ENCODE measurements around the gene NDUFB6. TPM values are rescaled to one million over a fixed set of nuclear protein-coding genes. Genes with fewer than 3 reads are reported as not detected.

NDUFB6 gene
- polyA plus RNA-seq, 2 of the 4 experiments (the other 2 are of a cell fraction): 91.0 to 158 TPM

DNA sequence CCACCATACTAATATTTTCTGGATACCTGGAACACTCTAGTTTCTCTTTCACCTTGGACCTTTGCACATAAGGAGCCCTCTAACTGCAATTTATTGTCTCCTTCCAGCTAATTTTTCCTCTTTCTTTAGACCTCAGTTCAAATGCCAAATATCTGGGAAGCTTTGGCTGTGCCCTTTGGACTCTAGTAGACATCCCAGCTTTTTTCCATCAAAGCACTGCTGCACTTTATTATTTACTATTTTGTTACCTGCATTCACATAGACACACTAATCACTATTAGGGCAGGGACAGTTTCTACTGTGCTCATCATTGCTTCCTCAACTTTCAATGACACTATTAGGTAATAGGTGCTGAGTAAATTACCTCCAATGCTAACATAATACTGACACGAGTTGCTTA, 49.0 kb downstream of the NDUFB6 start:
- WGBS (ENCODE audit: missing lambda C conversion rate): 86% methylated on average over 1 of the region's 1 CpG
- H3K4me1 ChIP-seq: peaks cover 6% of the 10 kb centered on the region; the same call in 2 of the 3 replicates
- no peak for FAIRE-seq

DNA sequence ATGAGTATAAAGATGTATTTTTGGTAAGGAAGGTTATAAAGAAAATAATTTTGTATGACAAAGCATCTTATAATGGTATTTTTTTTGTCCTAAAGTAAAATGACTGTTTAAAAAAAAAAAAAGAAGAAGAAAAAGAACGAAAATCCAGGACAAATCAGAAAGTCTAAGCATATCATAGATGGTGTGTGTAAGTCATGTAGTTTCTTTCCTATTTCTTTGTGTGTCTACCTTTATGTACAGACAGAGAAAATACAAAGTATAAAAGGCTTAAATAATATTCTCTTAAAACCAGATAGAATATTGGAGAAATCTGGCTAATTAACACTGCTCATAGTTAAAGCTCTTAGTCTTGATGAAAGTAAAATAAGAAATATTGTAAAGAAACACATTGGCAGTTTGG, 54.7 kb downstream of the NDUFB6 start:
- CTCF ChIA-PET: interaction anchor here (0.7 to 1.5 kb wide), 3 partner anchors 31 to 140 kb away, joined by 3 to 7 read pairs (median 3); no protein-coding TSS in a partner anchor
- ATAC-seq: no peak

More for the DNA sequence above, 49.0 kb downstream of the NDUFB6 start:
- TF ChIP-seq RNF2 (IDR thresholded peaks at IDR 0.05; ENCODE audit: borderline replicate concordance, low read depth) (no peak), MYC (IDR thresholded peaks at IDR 0.05; ENCODE audit: borderline replicate concordance, low read length) (no peak), RAD21 (conservative IDR thresholded peaks at IDR 0.05 in 1 of 2, IDR thresholded peaks at IDR 0.05 in 1 of 2) (no peak), KDM1A (IDR thresholded peaks at IDR 0.05; ENCODE audit: low read depth) (no peak), FOSB (CRISPR knock-in tag; IDR thresholded peaks at IDR 0.05) (no peak), HDAC2 (IDR thresholded peaks at IDR 0.05) (no peak)
- TF ChIP-seq, protein P1, sequence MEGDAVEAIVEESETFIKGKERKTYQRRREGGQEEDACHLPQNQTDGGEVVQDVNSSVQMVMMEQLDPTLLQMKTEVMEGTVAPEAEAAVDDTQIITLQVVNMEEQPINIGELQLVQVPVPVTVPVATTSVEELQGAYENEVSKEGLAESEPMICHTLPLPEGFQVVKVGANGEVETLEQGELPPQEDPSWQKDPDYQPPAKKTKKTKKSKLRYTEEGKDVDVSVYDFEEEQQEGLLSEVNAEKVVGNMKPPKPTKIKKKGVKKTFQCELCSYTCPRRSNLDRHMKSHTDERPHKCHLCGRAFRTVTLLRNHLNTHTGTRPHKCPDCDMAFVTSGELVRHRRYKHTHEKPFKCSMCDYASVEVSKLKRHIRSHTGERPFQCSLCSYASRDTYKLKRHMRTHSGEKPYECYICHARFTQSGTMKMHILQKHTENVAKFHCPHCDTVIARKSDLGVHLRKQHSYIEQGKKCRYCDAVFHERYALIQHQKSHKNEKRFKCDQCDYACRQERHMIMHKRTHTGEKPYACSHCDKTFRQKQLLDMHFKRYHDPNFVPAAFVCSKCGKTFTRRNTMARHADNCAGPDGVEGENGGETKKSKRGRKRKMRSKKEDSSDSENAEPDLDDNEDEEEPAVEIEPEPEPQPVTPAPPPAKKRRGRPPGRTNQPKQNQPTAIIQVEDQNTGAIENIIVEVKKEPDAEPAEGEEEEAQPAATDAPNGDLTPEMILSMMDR (IDR thresholded peaks at IDR 0.05): no peak
- TF ChIP-seq, protein P2, sequence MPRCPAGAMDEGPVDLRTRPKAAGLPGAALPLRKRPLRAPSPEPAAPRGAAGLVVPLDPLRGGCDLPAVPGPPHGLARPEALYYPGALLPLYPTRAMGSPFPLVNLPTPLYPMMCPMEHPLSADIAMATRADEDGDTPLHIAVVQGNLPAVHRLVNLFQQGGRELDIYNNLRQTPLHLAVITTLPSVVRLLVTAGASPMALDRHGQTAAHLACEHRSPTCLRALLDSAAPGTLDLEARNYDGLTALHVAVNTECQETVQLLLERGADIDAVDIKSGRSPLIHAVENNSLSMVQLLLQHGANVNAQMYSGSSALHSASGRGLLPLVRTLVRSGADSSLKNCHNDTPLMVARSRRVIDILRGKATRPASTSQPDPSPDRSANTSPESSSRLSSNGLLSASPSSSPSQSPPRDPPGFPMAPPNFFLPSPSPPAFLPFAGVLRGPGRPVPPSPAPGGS (IDR thresholded peaks at IDR 0.05): no peak
- TF ChIP-seq, protein P3, sequence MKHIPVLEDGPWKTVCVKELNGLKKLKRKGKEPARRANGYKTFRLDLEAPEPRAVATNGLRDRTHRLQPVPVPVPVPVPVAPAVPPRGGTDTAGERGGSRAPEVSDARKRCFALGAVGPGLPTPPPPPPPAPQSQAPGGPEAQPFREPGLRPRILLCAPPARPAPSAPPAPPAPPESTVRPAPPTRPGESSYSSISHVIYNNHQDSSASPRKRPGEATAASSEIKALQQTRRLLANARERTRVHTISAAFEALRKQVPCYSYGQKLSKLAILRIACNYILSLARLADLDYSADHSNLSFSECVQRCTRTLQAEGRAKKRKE (CRISPR knock-in tag; IDR thresholded peaks at IDR 0.05; ENCODE audit: low read depth): no peak
- no peak for ATAC-seq
- Histone ChIP-seq H3K27ac (no peak overlapping the region), H3K9me3 (peaks cover 4% of the 10 kb centered on the region; the same call in 1 of the 3 replicates), H3K4me3 (no peak overlapping the region), H3K4me2 (no peak overlapping the region)
- no peak for DNase-seq (ENCODE audit: low read depth in 1 of 2, low spot score in 1 of 2)
- POLR2A ChIA-PET: no interaction called here
- CTCF ChIA-PET: interaction anchor here (0.6 to 10.2 kb wide), 2 partner anchors 147 to 298 kb away, joined by 3 to 159 read pairs; no protein-coding TSS in a partner anchor

DNA sequence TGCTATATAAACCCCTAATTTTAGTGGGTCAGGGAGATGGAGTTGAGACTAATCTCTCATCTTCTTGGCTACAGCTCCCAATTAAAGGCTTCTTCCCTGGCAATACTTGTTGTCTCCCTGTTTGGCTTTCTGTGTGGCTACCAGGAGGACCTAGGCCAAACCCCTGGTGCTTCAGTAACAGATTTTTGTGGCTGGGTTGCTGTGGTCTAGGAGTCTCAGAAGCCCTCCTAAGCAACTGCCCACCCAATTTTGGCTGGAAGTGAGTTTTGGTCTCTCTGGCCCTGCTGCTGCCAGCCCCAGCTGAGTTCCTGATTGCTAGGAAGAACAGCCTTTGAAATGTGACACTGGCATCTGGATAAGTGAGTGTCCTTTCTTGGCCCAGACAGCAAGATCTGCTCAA, 56.7 kb downstream of the NDUFB6 start:
- ChIA-PET CTCF (interaction anchor here (1.3 kb wide), 1 partner anchor 137 kb away, joined by 6 read pairs; no protein-coding TSS in a partner anchor), POLR2A (no interaction called here)
- TF ChIP-seq, protein P4, sequence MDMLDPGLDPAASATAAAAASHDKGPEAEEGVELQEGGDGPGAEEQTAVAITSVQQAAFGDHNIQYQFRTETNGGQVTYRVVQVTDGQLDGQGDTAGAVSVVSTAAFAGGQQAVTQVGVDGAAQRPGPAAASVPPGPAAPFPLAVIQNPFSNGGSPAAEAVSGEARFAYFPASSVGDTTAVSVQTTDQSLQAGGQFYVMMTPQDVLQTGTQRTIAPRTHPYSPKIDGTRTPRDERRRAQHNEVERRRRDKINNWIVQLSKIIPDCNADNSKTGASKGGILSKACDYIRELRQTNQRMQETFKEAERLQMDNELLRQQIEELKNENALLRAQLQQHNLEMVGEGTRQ (IDR thresholded peaks at IDR 0.05): no peak
- no peak for TF ChIP-seq MYC (IDR thresholded peaks at IDR 0.05; ENCODE audit: borderline replicate concordance, low read length)
- TF ChIP-seq PHF8 (IDR thresholded peaks at IDR 0.05; ENCODE audit: borderline replicate concordance, low read depth): no peak
- TF ChIP-seq JUNB (IDR thresholded peaks at IDR 0.05): no peak
- TF ChIP-seq, protein P5, sequence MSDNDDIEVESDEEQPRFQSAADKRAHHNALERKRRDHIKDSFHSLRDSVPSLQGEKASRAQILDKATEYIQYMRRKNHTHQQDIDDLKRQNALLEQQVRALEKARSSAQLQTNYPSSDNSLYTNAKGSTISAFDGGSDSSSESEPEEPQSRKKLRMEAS (IDR thresholded peaks at IDR 0.05): no peak
- TF ChIP-seq ESRRA (IDR thresholded peaks at IDR 0.05; ENCODE audit: borderline replicate concordance, low read length): no peak
- TF ChIP-seq, protein P3 (CRISPR knock-in tag; IDR thresholded peaks at IDR 0.05; ENCODE audit: low read depth): no peak
- TF ChIP-seq HOXB5 (CRISPR knock-in tag; IDR thresholded peaks at IDR 0.05): no peak
- TF ChIP-seq SREBF2 (IDR thresholded peaks at IDR 0.05): no peak
- TF ChIP-seq, protein P2 (IDR thresholded peaks at IDR 0.05): no peak
- no peak for TF ChIP-seq CEBPB (IDR thresholded peaks at IDR 0.05)
- no peak for TF ChIP-seq BHLHE40 (IDR thresholded peaks at IDR 0.05; ENCODE audit: low read depth, low read length)
- no peak for TF ChIP-seq NR3C1 (IDR thresholded peaks at IDR 0.05)
- TF ChIP-seq RAD21 (conservative IDR thresholded peaks at IDR 0.05 in 1 of 2, IDR thresholded peaks at IDR 0.05 in 1 of 2): no peak
- no peak for TF ChIP-seq KDM1A (IDR thresholded peaks at IDR 0.05; ENCODE audit: low read depth)
- TF ChIP-seq, protein P6, sequence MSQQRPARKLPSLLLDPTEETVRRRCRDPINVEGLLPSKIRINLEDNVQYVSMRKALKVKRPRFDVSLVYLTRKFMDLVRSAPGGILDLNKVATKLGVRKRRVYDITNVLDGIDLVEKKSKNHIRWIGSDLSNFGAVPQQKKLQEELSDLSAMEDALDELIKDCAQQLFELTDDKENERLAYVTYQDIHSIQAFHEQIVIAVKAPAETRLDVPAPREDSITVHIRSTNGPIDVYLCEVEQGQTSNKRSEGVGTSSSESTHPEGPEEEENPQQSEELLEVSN (IDR thresholded peaks at IDR 0.05; ENCODE audit: borderline replicate concordance, low read depth): no peak
- Histone ChIP-seq H3K9me3 (peaks cover 12% of the 10 kb centered on the region; the same call in 1 of the 3 replicates), H3K27ac (no peak overlapping the region), H3K4me1 (no peaks in the 10 kb centered on the region), H3K4me2 (no peak overlapping the region), H3K4me3 (no peak overlapping the region)
- no peak for DNase-seq (ENCODE audit: low read depth in 1 of 2, low spot score in 1 of 2)
- no peak for FAIRE-seq
- no peak for ATAC-seq

More for the DNA sequence above, 54.7 kb downstream of the NDUFB6 start:
- 20% methylated on average over 1 of the region's 1 CpG for WGBS (ENCODE audit: missing lambda C conversion rate)
- DNase-seq (ENCODE audit: low read depth in 1 of 2, low spot score in 1 of 2): no peak
- TF ChIP-seq RCOR1 (IDR thresholded peaks at IDR 0.05; ENCODE audit: low read depth, low read length) (no peak), ZFP36 (IDR thresholded peaks at IDR 0.05; ENCODE audit: borderline replicate concordance, partially characterized antibody) (peak; percentile 74)
- H3K9me3 ChIP-seq: peaks cover 12% of the 10 kb centered on the region; the same call in 1 of the 3 replicates
- no peak overlapping the region for H3K27ac ChIP-seq
- H3K4me3 ChIP-seq: no peak overlapping the region
- H3K4me2 ChIP-seq: no peak overlapping the region
- H3K4me1 ChIP-seq: no peaks in the 10 kb centered on the region
- FAIRE-seq: peak; percentile 18
- POLR2A ChIA-PET: no interaction called here

Measured in A549 (cell line).